Stimulated activated CD4-positive, alpha-beta T cell treated with anti-CD3 and anti-CD28 coated beads, Interleukin-12 subunit alpha, Interleukin-12 subunit beta, amount 100 ng/mL, for 48 hours (primary cell): Measurements from ENCODE around the gene DAPK2.
"Not testable (repeated sequence)": the region's sequence is repeated elsewhere in the genome, so short reads cannot be mapped to it uniquely, and the experiment has no call there.

Experiments used
- DNase-seq, 3 donors: peaks; one replicate each; pipeline ENCODE4 v3.0.0-alpha.2; 2020; ENCODE audit warnings: low read depth in 2 of 3, low spot score in 1 of 3

Gene DAPK2

GRCh38 chr15:63977119-63977518 is 69.2 kb downstream of the DAPK2 start:
- DNase-seq, result no peak

- no peak for DNase-seq
These were observed 72.3 kb downstream of the DAPK2 start for GRCh38 chr15:63974021-63974420.

DNA sequence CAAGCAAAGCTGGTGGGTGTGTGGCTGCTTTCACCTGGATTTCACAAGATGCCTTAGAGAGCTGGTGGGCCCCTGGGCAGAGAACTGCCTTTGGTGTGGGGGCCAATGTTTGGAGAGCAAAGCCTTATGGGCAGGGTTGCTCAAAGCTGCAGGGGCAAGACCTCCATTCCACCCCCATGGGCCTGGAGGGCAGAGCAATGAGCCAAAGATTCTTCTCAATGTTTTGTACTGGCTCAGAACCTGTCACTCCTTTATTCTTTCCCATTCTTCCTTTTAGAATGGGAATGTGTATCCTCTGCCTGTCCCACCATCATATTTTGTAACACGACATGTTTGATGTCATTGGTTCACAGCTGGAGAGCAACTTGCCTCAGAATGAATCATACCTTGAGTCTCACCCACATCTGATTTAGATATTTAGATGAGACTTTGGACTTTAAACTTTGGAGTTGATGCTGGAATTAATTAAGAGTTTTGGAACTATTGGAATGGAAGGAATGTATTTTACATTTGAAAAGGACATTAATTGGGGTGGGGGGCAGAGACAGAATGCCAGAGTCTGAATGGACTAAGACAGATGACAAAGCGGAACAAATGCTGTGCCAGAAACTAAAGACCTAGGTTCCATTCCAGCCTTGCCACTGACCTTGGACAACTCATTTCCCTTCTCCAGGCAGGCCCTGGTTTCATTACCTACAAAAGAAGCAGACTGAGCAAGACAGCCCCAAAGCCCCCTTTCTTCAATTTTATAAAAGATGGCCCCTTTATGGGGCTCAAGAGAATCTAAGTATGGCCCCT is 72.9 kb downstream of the DAPK2 start:
- no peak for DNase-seq

DNA sequence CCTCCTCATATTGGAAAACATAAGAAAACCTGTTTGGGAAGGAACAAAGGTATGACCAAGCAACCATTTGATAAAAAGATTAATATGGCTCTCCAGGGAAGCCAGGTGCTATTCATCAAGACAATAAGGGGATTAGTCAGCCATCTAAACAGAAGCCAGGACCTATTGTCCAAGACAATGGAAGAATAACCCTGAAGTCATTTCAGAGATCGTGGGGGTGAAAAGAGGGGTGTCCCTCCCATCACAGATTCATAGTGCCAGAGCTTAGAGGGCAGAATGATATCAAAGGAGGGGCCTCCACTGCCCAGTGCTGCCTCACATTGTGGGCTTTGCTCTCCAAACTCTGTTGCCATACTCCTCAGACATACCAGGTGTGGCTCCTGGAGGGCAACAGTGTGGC is 73.5 kb downstream of the DAPK2 start:
- DNase-seq, result no peak

DNA sequence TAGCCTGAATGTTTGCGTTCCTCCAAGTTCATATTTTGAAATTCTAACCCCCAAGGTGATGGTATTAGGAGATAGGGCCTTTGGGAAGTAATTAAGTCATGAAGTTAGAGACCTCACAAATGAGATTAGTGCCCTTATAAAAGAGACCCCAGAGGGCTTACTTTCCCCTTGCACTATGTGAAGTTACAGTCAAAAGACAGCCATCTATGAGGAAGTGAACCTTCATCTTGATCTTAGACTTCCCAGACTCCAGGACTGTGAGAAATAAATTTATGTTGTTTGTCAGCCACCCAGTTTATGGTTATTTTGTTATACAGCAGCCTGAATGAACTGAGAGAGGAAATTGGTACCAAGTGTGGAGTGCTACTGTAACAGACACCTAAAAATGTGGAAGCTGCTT is 74.4 kb downstream of the DAPK2 start:
- DNase-seq, result no peak

- DNase-seq, result peak in 2 of 3 donors; percentile 21 to 54
These were observed 74.9 kb downstream of the DAPK2 start for GRCh38 chr15:63971427-63971805.

GRCh38 chr15:63970621-63971426 is 75.5 kb downstream of the DAPK2 start:
- DNase-seq, result peak in 2 of 3 donors; percentile 12 to 45

- no peak for DNase-seq
These were observed 76.4 kb downstream of the DAPK2 start for GRCh38 chr15:63969652-63970421.

- DNase-seq, result no peak
These were observed 77.6 kb downstream of the DAPK2 start for GRCh38 chr15:63968700-63969099.

GRCh38 chr15:63968122-63968524 is 78.2 kb downstream of the DAPK2 start:
- no peak for DNase-seq

- DNase-seq, result no peak
These were observed 78.7 kb downstream of the DAPK2 start for GRCh38 chr15:63967616-63968015.

DNA sequence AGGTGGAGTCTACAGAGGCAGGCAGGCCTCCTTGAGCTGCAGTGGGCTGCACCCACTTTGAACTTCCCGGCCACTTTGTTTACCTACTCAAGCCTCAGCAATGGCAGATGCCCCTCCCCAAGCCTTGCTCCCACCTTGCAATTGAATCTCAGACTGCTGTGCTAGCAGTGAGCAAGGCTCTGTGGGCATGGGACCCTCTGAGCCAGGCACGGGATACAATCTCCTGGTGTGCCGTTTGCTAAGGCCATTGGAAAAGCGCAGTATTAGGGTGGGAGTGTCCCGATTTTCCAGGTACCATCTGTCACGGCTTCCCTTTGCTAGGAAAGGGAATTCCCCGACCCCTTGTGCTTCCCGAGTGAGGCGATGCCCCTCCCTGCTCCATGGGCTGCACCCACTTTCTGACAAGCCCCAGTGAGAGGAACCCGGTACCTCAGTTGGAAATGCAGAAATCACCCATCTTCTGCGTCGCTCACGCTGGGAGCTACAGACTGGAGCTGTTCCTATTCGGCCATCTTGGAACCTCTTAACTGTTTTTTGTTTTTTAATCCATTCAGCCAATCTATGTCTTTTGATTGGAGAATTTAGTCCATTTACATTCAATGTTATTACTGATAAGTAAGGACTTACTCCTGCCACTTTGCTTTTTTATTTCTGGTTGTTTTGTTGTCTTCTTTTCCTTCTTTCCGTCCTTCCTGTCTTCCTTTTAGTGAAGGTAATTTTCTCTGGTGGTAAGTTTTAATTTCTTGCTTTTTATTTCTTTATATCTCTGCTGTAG is 83.2 kb downstream of the DAPK2 start:
- DNase-seq, result not testable (repeated sequence)

- DNase-seq, result no peak
These were observed 92.8 kb downstream of the DAPK2 start for GRCh38 chr15:63953524-63953923.

- no peak for DNase-seq
These were observed 95.3 kb downstream of the DAPK2 start for GRCh38 chr15:63950911-63951481.

GRCh38 chr15:63948971-63949370 is 97.3 kb downstream of the DAPK2 start:
- no peak for DNase-seq

DNA sequence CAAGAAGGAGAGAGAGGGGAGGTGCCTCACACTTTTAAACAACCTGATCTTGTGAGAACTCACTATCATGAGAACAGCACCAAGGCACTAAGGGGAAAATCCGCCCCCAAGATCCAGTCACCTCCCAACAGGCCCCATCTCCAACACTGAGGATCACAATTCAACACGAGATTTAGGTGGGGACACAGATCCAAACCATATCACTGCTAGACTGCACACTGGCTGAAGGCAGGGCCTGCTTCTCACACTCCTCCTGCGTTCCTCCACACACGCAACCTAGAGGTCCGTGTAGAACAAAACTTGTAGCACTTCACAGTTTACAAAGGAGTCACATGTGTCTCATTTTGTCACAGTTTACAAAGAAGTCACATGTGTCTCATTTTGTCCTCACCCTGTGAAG is 97.8 kb downstream of the DAPK2 start:
- no peak for DNase-seq

- no peak for DNase-seq
These were observed 99.1 kb downstream of the DAPK2 start for GRCh38 chr15:63947228-63947627.

GRCh38 chr15:63946524-63947065 is 99.7 kb downstream of the DAPK2 start:
- no peak for DNase-seq

DNA sequence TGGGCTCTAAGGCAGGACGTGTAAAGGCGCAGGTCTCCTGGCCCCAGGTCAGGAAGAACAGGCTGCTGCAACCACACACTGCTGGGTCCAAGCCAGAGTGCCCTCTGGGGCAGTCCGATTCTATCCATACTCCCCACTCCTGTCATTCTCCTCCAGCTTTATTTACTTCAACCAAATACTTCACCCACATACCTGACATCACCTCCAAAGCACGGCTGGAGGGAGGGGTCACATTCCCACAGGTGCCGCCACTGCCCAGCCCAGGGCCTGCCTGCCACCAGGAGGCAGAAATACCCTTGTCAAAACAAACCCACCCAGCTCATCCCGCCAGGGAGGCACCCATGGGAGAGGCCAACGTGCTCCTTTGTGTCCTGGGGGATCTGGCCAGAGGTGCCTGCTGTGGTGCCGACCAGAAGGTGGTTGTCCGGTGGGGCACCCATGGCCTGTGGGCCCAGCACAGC is 100.4 kb downstream of the DAPK2 start:
- DNase-seq, result no peak
